ENCODE measurements around the gene ATOH8. TPM values are rescaled to one million over a fixed set of nuclear protein-coding genes. Genes with fewer than 3 reads are reported as not detected.

The ATOH8 gene
- total RNA-seq, 1 experiment from 2014 or later, result 0.20 TPM

DNA sequence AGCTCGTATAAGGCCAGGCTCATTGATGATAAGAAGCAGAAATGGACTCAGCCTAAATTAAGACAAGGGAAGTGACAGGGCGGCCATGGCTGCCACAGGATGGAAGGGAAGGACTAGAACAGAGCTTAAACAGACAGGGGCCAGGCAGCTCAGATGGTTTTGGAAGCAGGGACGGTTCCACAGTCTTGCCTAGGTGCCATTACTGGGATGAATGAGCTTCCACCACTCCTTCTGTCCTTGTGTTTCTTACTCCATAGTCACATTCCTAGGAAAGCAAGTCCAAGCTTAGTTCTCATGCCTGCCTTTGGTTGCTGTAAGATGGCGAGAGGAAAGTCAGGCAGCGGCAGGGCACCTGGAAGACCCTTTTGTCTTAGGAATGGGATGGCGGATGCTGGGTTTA, 47.7 kb upstream of the ATOH8 start:
- H3K4me1 ChIP-seq (ENCODE audit: insufficient read depth, low read length), result no peaks in the 10 kb centered on the region; the same call in 1 of the 2 replicates
- H3K9ac ChIP-seq (ENCODE audit: extremely low read depth, insufficient read length, low read length), result no peak overlapping the region
- no peak overlapping the region for H4K91ac ChIP-seq (ENCODE audit: insufficient read length, low read depth, low read length)
- Mint-ChIP-seq H3K27ac (no peak overlapping the region), H3K4me3 (no peak overlapping the region), H3K9me3 (no peaks in the 10 kb centered on the region; a peak in 1 of 5 replicates), H3K27me3 (ENCODE audit: low read depth) (peaks cover 18% of the 10 kb centered on the region), H3K4me1 (peaks cover 19 to 23% of the 10 kb centered on the region in 2 experiments), H3K36me3 (ENCODE audit: insufficient read depth in 1 of 3, low read depth in 3 of 3) (no peaks in the 10 kb centered on the region)
- H3K9me3 ChIP-seq (ENCODE audit: control insufficient read depth, low read depth, low read length), result no peaks in the 10 kb centered on the region
- no peak overlapping the region for H4K8ac ChIP-seq (replicated peaks; ENCODE audit: insufficient read length, low read depth, low read length)
- no peaks in the 10 kb centered on the region for H3K79me1 ChIP-seq (ENCODE audit: insufficient read depth, low read depth, low read length, poor library complexity, severe bottlenecking)
- H3T11ph ChIP-seq (ENCODE audit: low read length), result no peak overlapping the region
- TF ChIP-seq, protein P1, sequence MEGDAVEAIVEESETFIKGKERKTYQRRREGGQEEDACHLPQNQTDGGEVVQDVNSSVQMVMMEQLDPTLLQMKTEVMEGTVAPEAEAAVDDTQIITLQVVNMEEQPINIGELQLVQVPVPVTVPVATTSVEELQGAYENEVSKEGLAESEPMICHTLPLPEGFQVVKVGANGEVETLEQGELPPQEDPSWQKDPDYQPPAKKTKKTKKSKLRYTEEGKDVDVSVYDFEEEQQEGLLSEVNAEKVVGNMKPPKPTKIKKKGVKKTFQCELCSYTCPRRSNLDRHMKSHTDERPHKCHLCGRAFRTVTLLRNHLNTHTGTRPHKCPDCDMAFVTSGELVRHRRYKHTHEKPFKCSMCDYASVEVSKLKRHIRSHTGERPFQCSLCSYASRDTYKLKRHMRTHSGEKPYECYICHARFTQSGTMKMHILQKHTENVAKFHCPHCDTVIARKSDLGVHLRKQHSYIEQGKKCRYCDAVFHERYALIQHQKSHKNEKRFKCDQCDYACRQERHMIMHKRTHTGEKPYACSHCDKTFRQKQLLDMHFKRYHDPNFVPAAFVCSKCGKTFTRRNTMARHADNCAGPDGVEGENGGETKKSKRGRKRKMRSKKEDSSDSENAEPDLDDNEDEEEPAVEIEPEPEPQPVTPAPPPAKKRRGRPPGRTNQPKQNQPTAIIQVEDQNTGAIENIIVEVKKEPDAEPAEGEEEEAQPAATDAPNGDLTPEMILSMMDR (conservative IDR thresholded peaks at IDR 0.05), result no peak
- WGBS (ENCODE audit: extremely low coverage, insufficient read length, low lambda C conversion rate), result no CpG with 5 or more reads among the region's 6 CpGs
- H3K23me2 ChIP-seq (ENCODE audit: insufficient read length, low read depth, low read length, poor library complexity, severe bottlenecking), result no peaks in the 10 kb centered on the region
- no peaks in the 10 kb centered on the region for H4K20me1 ChIP-seq (ENCODE audit: control insufficient read depth, insufficient read depth, insufficient read length)
- no peak overlapping the region for H2BK12ac ChIP-seq (ENCODE audit: insufficient read length, low read depth, low read length)
- H3K56ac ChIP-seq (ENCODE audit: insufficient read length, low read depth, low read length), result no peak overlapping the region
- H3K4me2 ChIP-seq (ENCODE audit: insufficient read depth, insufficient read length, low read length), result no peak overlapping the region
- H3K79me2 ChIP-seq (ENCODE audit: insufficient read depth, low read length), result no peaks in the 10 kb centered on the region
- H3K14ac ChIP-seq (ENCODE audit: insufficient read depth, low read length), result no peak overlapping the region
- H3K23ac ChIP-seq (ENCODE audit: insufficient read length, low read depth, low read length), result no peak overlapping the region
- no peak overlapping the region for H4K5ac ChIP-seq (ENCODE audit: insufficient read length, low read depth, low read length)
- no peak for DNase-seq
- peaks cover 3% of the 10 kb centered on the region; the same call in 1 of the 2 replicates for H3K27me3 ChIP-seq (ENCODE audit: insufficient read depth, low read length)
- H2AFZ ChIP-seq (ENCODE audit: low read length), result no peak overlapping the region
- H2AK5ac ChIP-seq (ENCODE audit: insufficient read length, low read length), result no peak overlapping the region
- H3K27ac ChIP-seq (ENCODE audit: insufficient read length, low read depth, low read length), result no peak overlapping the region
- H2BK120ac ChIP-seq (ENCODE audit: low read depth, low read length, poor library complexity, severe bottlenecking), result no peak overlapping the region
- H2BK20ac ChIP-seq (ENCODE audit: low read depth, low read length, poor library complexity, severe bottlenecking), result no peak overlapping the region
- H2BK5ac ChIP-seq (ENCODE audit: insufficient read length, low read length), result no peak overlapping the region
- H3K18ac ChIP-seq (ENCODE audit: insufficient read length, low read depth, low read length), result no peak overlapping the region
- no peak overlapping the region for H2BK15ac ChIP-seq (ENCODE audit: low read depth, low read length)
- no peak overlapping the region for H3K4ac ChIP-seq (ENCODE audit: low read depth, low read length)
